GM12864 (cell line): ENCODE measurements around the gene TRAF2.

Experiments
- DNase-seq: peaks from one replicate; pipeline ENCODE4 v3.0.0-alpha.2; 2011; ENCODE audit warnings: low read depth
- H3K4me3 ChIP-seq: 2 replicates; pipeline ENCODE4 v1.5.1; 2011; ENCODE audit warnings: mild to moderate bottlenecking, low read depth, low read length, control low read depth
- TF ChIP-seq, protein P1 (sequence below): IDR thresholded peaks from 2 replicates; pipeline ENCODE4 v1.5.1; 2011; ENCODE audit warnings: low read depth, mild to moderate bottlenecking, moderate library complexity, low read length, control low read depth, inconsistent platforms; ENCODE audit errors: missing control alignments

The TRAF2 gene

GRCh38 chr9:136913701-136914438 is 27.6 kb downstream of the TRAF2 start:
- TF ChIP-seq, protein P1, sequence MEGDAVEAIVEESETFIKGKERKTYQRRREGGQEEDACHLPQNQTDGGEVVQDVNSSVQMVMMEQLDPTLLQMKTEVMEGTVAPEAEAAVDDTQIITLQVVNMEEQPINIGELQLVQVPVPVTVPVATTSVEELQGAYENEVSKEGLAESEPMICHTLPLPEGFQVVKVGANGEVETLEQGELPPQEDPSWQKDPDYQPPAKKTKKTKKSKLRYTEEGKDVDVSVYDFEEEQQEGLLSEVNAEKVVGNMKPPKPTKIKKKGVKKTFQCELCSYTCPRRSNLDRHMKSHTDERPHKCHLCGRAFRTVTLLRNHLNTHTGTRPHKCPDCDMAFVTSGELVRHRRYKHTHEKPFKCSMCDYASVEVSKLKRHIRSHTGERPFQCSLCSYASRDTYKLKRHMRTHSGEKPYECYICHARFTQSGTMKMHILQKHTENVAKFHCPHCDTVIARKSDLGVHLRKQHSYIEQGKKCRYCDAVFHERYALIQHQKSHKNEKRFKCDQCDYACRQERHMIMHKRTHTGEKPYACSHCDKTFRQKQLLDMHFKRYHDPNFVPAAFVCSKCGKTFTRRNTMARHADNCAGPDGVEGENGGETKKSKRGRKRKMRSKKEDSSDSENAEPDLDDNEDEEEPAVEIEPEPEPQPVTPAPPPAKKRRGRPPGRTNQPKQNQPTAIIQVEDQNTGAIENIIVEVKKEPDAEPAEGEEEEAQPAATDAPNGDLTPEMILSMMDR, result no peak
- DNase-seq, result no peak
- H3K4me3 ChIP-seq, result no peak overlapping the region

GRCh38 chr9:136915632-136916329 is 29.5 kb downstream of the TRAF2 start:
- H3K4me3 ChIP-seq, result no peak overlapping the region
- no peak for DNase-seq
- TF ChIP-seq, protein P1, result no peak

DNA sequence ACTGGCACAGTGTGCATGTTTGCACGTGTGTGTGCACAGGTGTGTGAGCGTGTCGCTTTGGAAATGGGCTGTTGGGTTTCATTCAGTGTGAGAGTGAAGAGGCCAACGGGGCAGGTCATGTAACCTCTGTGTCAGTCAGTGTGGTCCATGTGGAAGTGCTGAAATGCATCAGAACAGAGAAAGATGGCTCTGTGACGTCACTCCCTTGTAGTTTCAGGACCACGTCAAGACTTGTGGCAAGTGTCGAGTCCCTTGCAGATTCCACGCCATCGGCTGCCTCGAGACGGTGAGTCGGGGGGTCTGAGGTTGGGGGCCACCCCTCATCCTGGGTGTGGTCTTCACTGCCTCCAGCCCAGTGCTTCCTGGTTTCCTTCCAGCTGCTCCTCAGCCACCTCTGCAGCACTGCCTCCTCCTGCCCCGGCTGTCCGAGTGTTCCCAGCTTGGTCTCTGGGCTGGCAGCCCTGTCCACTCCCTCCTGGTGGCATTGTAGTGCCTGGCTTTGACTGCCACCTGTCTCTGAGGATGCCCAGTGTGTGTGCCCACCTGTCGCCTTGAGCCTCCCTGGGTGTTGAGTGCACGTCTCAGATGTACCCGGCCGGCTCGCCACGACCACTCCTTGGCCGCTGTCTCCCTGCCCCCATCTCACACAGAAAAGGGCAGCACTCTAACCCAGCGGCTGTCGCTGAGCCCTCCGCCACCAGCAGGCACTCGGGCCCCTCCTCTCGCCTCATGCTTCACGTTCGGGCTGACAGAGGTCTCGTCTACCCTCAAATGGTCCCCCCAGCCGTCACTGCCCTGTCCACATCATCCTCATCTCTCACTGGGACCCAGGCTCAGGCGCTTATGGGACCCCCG is 30.2 kb downstream of the TRAF2 start:
- no peak overlapping the region for H3K4me3 ChIP-seq
- no peak for DNase-seq
- TF ChIP-seq, protein P1, result no peak

- no peak for DNase-seq
- TF ChIP-seq, protein P1, result no peak
- H3K4me3 ChIP-seq, result no peak overlapping the region
Measured at GRCh38 chr9:136917902-136918301, 31.6 kb downstream of the TRAF2 start.

- no peak for DNase-seq
- TF ChIP-seq, protein P1, result no peak
- H3K4me3 ChIP-seq, result no peak overlapping the region
Measured at GRCh38 chr9:136920069-136920468, 33.8 kb downstream of the TRAF2 start.

DNA sequence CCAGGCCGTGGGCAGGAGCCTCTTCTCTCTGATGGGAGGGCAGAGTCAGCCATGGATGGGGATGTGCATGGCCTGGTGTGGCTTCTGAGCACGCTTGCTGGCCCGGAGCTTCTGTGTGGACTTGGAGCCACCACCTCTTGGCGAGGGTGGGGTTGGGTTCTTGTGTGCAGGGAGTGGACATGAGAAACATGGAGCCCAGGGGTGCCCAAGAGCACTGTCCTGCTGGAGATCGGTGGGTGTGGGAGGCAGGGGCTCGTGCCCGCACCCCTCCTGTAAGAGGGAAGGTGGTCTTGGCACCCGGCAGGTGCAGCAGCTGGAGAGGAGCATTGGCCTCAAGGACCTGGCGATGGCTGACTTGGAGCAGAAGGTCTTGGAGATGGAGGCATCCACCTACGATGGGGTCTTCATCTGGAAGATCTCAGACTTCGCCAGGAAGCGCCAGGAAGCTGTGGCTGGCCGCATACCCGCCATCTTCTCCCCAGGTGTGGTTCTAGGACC is 34.5 kb downstream of the TRAF2 start:
- no peak overlapping the region for H3K4me3 ChIP-seq
- DNase-seq, result no peak
- TF ChIP-seq, protein P1, result no peak
